ENCODE data around the gene MELTF.

The MELTF gene

DNA sequence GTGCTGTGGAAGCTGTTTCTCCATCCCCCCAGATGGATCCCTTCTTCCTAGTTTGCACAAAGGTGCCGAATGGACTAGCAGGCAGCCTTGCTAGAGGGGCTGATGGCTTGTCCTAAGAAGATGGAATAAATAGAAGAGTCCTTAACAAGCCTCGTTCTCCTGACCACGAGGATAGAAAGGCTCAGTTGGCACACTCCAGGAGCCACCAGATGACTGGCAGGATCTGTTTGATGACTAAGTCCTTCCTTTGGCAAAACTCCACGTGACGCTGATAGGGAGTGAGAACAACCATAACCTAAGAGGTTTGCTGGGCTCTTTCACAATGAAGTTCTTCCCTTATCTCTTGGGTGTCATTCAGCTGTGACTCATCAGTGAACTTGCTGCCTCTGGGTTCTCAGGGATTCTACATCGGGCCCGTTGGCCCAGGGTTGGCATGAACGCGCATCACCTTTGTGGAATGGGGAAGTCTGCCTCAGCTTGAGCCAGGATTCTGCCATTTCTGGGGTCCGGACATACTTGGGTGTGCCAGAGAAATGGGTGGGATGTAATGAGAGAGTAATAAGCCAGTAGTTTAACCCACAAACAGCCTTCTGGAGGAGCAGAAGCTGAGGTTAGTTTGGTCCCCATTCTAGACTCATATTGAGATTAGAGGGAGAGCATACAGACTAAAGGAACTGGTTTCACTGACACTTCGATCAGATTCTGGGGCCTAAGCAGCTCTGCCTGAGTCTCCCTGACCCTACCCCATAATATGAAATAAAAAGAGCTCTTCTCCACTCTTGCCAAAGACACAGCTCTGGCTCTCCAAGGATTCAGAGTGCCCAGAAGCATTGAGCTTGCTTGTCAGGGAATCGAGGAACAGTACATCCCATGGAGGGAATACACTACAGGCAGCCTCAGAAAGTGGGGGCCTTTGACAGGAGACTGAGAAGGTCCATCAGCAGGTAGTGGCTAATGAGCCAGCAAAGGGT is 2.0 kb upstream of the MELTF start:
- DNase-seq (ENCODE audit: low spot score): peak; percentile 95
- TF ChIP-seq, protein P1, sequence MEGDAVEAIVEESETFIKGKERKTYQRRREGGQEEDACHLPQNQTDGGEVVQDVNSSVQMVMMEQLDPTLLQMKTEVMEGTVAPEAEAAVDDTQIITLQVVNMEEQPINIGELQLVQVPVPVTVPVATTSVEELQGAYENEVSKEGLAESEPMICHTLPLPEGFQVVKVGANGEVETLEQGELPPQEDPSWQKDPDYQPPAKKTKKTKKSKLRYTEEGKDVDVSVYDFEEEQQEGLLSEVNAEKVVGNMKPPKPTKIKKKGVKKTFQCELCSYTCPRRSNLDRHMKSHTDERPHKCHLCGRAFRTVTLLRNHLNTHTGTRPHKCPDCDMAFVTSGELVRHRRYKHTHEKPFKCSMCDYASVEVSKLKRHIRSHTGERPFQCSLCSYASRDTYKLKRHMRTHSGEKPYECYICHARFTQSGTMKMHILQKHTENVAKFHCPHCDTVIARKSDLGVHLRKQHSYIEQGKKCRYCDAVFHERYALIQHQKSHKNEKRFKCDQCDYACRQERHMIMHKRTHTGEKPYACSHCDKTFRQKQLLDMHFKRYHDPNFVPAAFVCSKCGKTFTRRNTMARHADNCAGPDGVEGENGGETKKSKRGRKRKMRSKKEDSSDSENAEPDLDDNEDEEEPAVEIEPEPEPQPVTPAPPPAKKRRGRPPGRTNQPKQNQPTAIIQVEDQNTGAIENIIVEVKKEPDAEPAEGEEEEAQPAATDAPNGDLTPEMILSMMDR (conservative IDR thresholded peaks at IDR 0.05; ENCODE audit: low read depth): no peak
- CTCF ChIA-PET: interaction anchor here (0.7 to 5.4 kb wide), 3 partner anchors 28 to 266 kb away, joined by 3 to 32 read pairs (median 7); no protein-coding TSS in a partner anchor
- peak overlapping the region; percentile 69 for H3K27ac ChIP-seq
- POLR2A ChIA-PET (ENCODE audit: low non-redundant PET): no interaction called here

DNA sequence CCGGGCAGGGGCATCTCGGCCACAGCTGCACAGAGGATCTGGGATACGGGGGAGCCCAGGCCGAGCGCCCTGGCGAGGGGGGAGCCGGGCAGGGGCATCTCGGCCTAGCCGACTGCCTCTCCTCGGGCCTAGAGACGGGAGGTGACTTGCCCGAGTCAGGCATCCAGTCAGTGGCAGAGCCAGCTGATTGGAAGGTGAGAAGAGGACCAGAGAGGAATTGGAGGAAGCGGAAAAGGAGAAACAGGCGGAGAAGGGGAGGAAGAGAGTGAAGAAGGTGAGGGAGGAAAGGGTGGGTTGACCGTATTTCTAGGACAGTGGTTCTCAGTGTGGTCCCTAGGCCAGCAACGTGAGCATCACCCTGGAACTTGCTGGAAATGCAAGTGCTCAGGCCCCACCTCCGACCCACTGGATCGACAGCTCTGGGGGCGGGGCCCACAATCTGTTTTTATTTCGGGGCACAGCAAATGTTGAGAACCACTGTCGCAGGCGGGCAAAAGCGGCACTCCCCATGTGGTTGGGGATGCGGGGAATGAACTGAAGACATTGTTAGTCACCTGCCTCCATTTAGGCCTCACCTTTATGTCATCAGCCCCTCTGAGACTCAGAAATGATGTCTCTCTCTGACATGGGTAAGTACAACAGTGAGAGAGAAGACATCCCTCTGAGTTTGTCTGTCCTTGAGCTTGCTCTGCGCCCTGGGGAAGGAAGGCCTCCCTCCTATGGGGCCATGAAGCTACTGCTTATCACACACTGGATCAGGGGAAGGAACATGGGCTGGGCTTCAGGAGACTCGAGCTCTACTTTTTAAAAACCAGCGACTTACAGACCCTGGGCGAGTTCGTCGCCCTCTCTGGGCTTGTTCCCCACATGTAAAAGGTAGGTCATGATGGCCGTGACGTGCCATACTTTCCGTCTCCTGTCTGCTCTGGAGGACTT is 1.0 kb upstream of the MELTF start:
- POLR2A ChIA-PET (ENCODE audit: low non-redundant PET): no interaction called here
- CTCF ChIA-PET: interaction anchor here (0.6 to 5.4 kb wide), 11 partner anchors 9 to 583 kb away, joined by 3 to 32 read pairs (median 6); no protein-coding TSS in a partner anchor
- no peak for DNase-seq (ENCODE audit: low spot score)
- peak overlapping the region; percentile 69 for H3K27ac ChIP-seq
- TF ChIP-seq, protein P1 (conservative IDR thresholded peaks at IDR 0.05; ENCODE audit: low read depth): no peak

DNA sequence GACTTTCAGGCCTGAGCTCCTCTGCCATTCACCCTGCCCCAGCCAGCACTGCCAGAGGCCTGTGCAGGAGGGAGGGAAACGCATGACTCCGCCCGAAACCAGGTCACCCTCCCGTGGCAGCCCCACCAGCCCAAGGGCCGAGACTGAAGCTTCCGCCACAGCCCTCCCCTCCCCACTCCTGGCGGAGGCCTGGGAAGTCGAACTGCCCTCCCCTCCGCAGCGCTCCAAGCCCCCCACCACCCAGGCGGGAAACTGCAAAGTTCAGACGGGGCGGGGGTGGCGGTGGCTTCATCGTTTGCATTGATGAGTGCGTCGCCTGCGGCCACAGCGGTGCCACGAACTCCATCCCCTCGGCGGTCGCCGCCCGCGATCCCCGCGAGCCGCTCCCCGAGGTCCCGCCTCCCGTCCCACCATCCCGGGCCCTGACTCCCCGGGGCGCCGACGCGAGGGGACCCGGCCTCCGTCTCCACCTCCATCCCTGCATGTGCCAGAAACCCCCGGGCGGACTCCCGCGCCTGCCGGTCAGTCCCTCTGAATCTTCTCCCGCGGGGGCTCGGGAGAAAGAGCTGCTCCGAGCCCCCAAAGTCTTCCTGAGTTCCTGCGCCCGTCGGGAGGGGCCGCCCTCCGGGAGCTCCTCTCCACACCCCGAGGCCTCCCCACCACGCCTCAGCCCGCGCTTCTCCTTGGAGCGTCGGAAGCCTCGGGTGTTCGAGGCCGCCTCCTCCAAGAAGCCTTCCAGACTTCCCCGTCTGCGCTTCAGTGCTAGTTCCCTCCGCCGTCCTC is 698 bp downstream of the MELTF start:
- CTCF ChIA-PET: interaction anchor here (1.6 to 5.4 kb wide), 5 partner anchors 8 to 25 kb away, joined by 3 to 32 read pairs (median 18); no protein-coding TSS in a partner anchor
- TF ChIP-seq, protein P1 (conservative IDR thresholded peaks at IDR 0.05; ENCODE audit: low read depth): no peak
- H3K27ac ChIP-seq: peak overlapping the region; percentile 43
- no peak for DNase-seq (ENCODE audit: low spot score)
- POLR2A ChIA-PET (ENCODE audit: low non-redundant PET): interaction anchor here (0.7 kb wide), 1 partner anchor 24 kb away, joined by 3 read pairs; no protein-coding TSS in a partner anchor

DNA sequence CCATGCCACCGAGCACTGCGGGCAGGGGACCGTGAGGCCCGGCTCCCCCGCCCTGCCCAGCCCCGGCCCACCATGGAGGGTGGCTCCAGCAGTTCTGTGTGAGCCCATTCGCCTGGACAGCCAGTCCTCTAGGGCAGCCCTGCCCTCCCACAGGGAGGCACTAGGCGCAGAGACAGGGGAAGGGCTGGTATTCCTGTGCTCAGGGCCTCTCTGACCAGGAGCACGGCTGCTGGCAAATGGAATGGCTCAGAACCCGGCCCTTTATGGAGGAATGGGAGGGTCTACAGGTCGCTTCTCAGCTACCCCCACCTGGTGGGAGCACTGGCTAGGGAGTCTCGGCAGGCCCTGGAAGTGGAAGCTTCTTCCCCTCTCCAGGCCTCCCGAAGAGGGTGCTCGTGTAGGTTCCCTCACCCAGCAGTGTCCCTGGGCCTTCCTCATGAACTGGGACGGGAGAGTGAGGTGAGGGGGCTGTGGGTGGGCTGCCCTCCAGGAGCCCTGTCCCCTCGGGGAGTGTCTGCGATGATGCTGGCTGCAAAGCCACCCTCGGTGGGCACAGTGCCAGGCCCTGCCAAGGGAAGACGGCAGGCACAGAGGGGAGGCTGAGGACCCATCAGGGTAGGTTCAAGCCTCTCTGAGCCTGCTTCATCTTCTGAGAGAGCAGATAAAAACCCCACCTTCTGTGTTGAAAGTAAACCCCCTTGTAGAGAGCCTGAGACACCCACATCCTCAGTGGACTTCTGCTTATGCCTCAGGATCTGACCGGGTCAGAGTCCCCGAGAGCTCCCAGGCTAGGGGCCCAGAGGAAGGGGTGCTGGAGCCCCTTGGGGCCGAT is 1.5 kb downstream of the MELTF start:
- H3K27ac ChIP-seq: peak overlapping the region; percentile 43
- POLR2A ChIA-PET (ENCODE audit: low non-redundant PET): no interaction called here
- DNase-seq (ENCODE audit: low spot score): no peak
- CTCF ChIA-PET: interaction anchor here (2.4 to 5.4 kb wide), 2 partner anchors 11 to 24 kb away, joined by 18 to 32 read pairs; no protein-coding TSS in a partner anchor
- TF ChIP-seq, protein P1 (conservative IDR thresholded peaks at IDR 0.05; ENCODE audit: low read depth): no peak

DNA sequence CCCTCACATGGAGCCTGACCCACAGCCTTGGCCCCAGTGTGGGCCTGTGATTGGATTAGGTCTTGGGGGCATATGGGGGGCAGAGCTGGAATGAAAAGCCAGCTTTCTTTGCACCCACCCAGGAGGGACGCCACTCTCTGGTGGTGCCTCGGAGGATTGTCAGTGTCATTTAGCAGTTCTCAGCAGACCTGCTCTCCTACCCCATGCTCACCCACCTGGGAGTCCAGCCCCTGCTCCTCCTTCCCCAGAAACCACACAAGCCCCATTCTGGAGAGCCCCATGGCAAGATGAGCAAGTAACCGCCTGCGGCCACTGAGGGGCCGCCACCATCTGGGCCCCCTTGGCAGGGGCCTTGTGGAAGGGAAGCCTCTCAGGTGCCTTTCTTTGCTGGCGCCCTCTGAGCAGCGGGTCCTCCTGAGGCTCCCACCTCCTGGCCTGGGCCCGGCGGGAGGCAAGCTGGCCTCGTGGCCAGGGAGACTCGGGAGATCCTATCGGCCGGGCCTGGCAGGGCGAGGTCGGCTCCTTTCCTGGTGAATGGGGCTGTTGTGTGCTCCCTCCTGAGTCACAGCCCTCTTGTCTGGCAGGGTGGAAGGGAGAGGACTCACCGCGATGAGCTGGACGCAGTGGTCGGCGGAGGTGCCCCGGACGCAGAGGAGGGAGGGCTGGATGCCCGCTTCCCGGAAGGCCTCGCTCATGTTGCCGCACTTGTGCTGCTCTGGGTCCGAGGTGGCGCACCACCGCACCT is 2.3 kb downstream of the MELTF start:
- H3K27ac ChIP-seq: peak overlapping the region; percentile 8; the same call in 1 of the 2 replicates
- TF ChIP-seq, protein P1 (conservative IDR thresholded peaks at IDR 0.05; ENCODE audit: low read depth): no peak
- ChIA-PET POLR2A (ENCODE audit: low non-redundant PET) (no interaction called here), CTCF (interaction anchor here (5.4 kb wide), 1 partner anchor 24 kb away, joined by 32 read pairs; no protein-coding TSS in a partner anchor)
- no peak for DNase-seq (ENCODE audit: low spot score)

All from RWPE1 (cell line).